HCT116 (cell line): ENCODE data around the gene GPRIN1. TPM values are rescaled to one million over a fixed set of nuclear protein-coding genes. Genes with fewer than 3 reads are reported as not detected.

Experiments
- ATAC-seq: fragments of 200-7000 bp; cut with Tn5 transposase; 2 replicates; pipeline ENCODE4 v1.9.1; 2020; ENCODE audit warnings: mild to moderate bottlenecking, moderate library complexity
- BruUV-seq: library from RNA; stranded (reverse); fragments of 400-500 nt; replicated peaks from 2 replicates; lab custom pipeline; 2021; lab: Mats Ljungman, UMichigan
- CTCF ChIA-PET: fragments of 300-600 bp; sonication (Branson Sonifier 250); formaldehyde crosslinking; loops from one replicate; lab custom pipeline; 2021; ENCODE audit warnings: antibody characterized with exemption; lab: Charles Lee
- POLR2A ChIA-PET: fragments of 300-600, 350-600 bp; sonication (Branson Sonifier 250); formaldehyde crosslinking; loops from one replicate; lab custom pipeline; 2021; ENCODE audit warnings: antibody characterized with exemption; lab: Charles Lee
- RAD21 ChIA-PET, 2 experiments: fragments of 300-600 bp; sonication (Branson Sonifier 250); formaldehyde crosslinking; loops; one replicate each; lab custom pipeline; 2023; ENCODE audit warnings: low total read pairs in 2 of 2; ENCODE audit not compliant: uncharacterized antibody in 2 of 2, unreplicated experiment in 2 of 2, low non-redundant PET in 1 of 2; lab: Charles Lee
- DNase-seq: peaks from one replicate; pipeline ENCODE4 v3.0.0-alpha.2; 2010; ENCODE audit warnings: low read depth, low spot score
- H2AFZ ChIP-seq: fragments of 200-600 bp; shearing (Covaris generic), sonication (generic); 2 replicates; pipeline ENCODE4 v1.6.1; 2017; ENCODE audit warnings: low read depth, mixed run types, mixed read lengths, antibody characterized with exemption, low read length; ENCODE audit not compliant: poor library complexity, severe bottlenecking
- H3K27ac ChIP-seq: 2 replicates; pipeline ENCODE4 v1.5.1; 2012; ENCODE audit warnings: low read depth, low read length
- H3K27me3 ChIP-seq: fragments of 200-600 bp; sonication (generic); 2 replicates; pipeline ENCODE4 v1.6.1; 2016; ENCODE audit warnings: mixed run types, low read length, mixed read lengths; ENCODE audit not compliant: insufficient read depth
- H3K36me3 ChIP-seq, 2 experiments: fragments of 200-500 bp in 1 of 2; fragments of 200-600 bp in 1 of 2; sonication (Bioruptor generic) in 1 of 2; sonication (generic) in 1 of 2; 2 replicates each; pipeline versions ENCODE4 v1.5.1 to v1.6.1; 2014 to 2016; ENCODE audit warnings: low read length in 2 of 2, inconsistent platforms in 1 of 2, mixed read lengths in 1 of 2, mixed run types in 1 of 2; ENCODE audit not compliant: insufficient read depth in 2 of 2, control insufficient read depth in 1 of 2
- H3K4me1 ChIP-seq, 2 experiments: fragments of 200-600 bp in 1 of 2; sonication (generic) in 1 of 2; 2 replicates each; pipeline versions ENCODE4 v1.5.1 to v1.6.1; 2012 to 2017; ENCODE audit warnings: low read length in 2 of 2, inconsistent platforms in 1 of 2, mild to moderate bottlenecking in 1 of 2, mixed read lengths in 1 of 2, mixed run types in 1 of 2, moderate library complexity in 1 of 2; ENCODE audit not compliant: insufficient read depth in 2 of 2, control insufficient read depth in 1 of 2
- H3K4me2 ChIP-seq: fragments of 200-600 bp; sonication (generic); 2 replicates; pipeline ENCODE4 v1.6.1; 2017; ENCODE audit warnings: mixed run types, low read length, mixed read lengths
- H3K4me3 ChIP-seq, 2 experiments: fragments of 200-600 bp in 1 of 2; sonication (generic) in 1 of 2; replicated peaks in 1 of 2; 2 replicates each; pipeline ENCODE4 v1.5.1; 2011 to 2016; ENCODE audit warnings: low read length in 2 of 2, control low read depth in 1 of 2, low read depth in 1 of 2, mild to moderate bottlenecking in 1 of 2, mixed read lengths in 1 of 2, mixed run types in 1 of 2
- H3K79me2 ChIP-seq: fragments of 200-600 bp; sonication (generic); 2 replicates; pipeline ENCODE4 v1.6.1; 2017; ENCODE audit warnings: mild to moderate bottlenecking, mixed run types, low read length, moderate library complexity, mixed read lengths; ENCODE audit not compliant: insufficient read depth
- H3K9ac ChIP-seq: fragments of 200-600 bp; sonication (generic); 2 replicates; pipeline ENCODE4 v1.6.1; 2016; ENCODE audit warnings: low read length, mixed read lengths
- H3K9me2 ChIP-seq: fragments of 200-600 bp; sonication (generic), shearing (Covaris generic); 2 replicates; pipeline ENCODE4 v1.6.1; 2017; ENCODE audit warnings: mixed run types, mild to moderate bottlenecking, moderate library complexity; ENCODE audit not compliant: insufficient read depth
- H3K9me3 ChIP-seq, 2 experiments: fragments of 200-500 bp in 1 of 2; fragments of 200-600 bp in 1 of 2; sonication (Bioruptor generic) in 1 of 2; sonication (generic) in 1 of 2; 2 replicates each; pipeline ENCODE4 v1.6.1; 2014 to 2017; ENCODE audit warnings: low read length in 2 of 2, mixed read lengths in 2 of 2, inconsistent platforms in 1 of 2, low read depth in 1 of 2, mild to moderate bottlenecking in 1 of 2, mixed run types in 1 of 2, moderate library complexity in 1 of 2; ENCODE audit not compliant: control insufficient read depth in 1 of 2, insufficient read depth in 1 of 2
- H4K20me1 ChIP-seq: fragments of 200-600 bp; sonication (generic), shearing (Covaris generic); 2 replicates; pipeline ENCODE4 v1.6.1; 2017; ENCODE audit warnings: mixed run types, mild to moderate bottlenecking, moderate library complexity; ENCODE audit not compliant: insufficient read depth
- CBX3 ChIP-seq: IDR thresholded peaks from 2 replicates; pipeline ENCODE4 v1.6.1; 2012; ENCODE audit warnings: low read depth
- CEBPB ChIP-seq: IDR thresholded peaks from 2 replicates; pipeline ENCODE4 v1.6.1; 2012; ENCODE audit warnings: low read depth
- CTCF ChIP-seq, 3 experiments: fragments of 200-600 bp in 1 of 3; sonication (generic) in 1 of 3; IDR thresholded peaks in 2 of 3; conservative IDR thresholded peaks in 1 of 3; 2 replicates each; pipeline ENCODE4 v1.5.1; 2012 to 2017; ENCODE audit warnings: low read depth in 2 of 3, low read length in 2 of 3, antibody characterized with exemption in 1 of 3, borderline replicate concordance in 1 of 3, control low read depth in 1 of 3, mild to moderate bottlenecking in 1 of 3, mixed read lengths in 1 of 3, mixed run types in 1 of 3, moderate library complexity in 1 of 3; ENCODE audit not compliant: insufficient read depth in 1 of 3
- EGR1 ChIP-seq: IDR thresholded peaks from 2 replicates; pipeline ENCODE4 v1.6.1; 2012; ENCODE audit warnings: low read depth
- ELF1 ChIP-seq: IDR thresholded peaks from 2 replicates; pipeline ENCODE4 v1.6.1; 2012; ENCODE audit warnings: low read depth, borderline replicate concordance
- EZH2phosphoT487 ChIP-seq: fragments of 200-600 bp; IDR thresholded peaks from 2 replicates; pipeline ENCODE4 v1.6.1; 2018; ENCODE audit warnings: antibody characterized with exemption, borderline replicate concordance
- FOSL1 ChIP-seq: IDR thresholded peaks from 2 replicates; pipeline ENCODE4 v1.6.1; 2012; ENCODE audit warnings: low read depth
- POLR2A ChIP-seq: IDR thresholded peaks from 2 replicates; pipeline ENCODE4 v1.7.0; 2011; ENCODE audit warnings: borderline replicate concordance; ENCODE audit not compliant: insufficient read depth, insufficient read length; ENCODE audit errors: extremely low read depth
- RAD21 ChIP-seq: IDR thresholded peaks from 2 replicates; pipeline ENCODE4 v1.6.1; 2012; ENCODE audit warnings: low read depth, mild to moderate bottlenecking
- SIN3A ChIP-seq: IDR thresholded peaks from 2 replicates; pipeline ENCODE4 v1.6.1; 2012; ENCODE audit warnings: low read depth
- SP1 ChIP-seq: IDR thresholded peaks from 2 replicates; pipeline ENCODE4 v1.6.1; 2012; ENCODE audit warnings: low read depth
- SRF ChIP-seq: IDR thresholded peaks from 2 replicates; pipeline ENCODE4 v1.6.1; 2012; ENCODE audit warnings: low read depth
- TCF7L2 ChIP-seq: IDR thresholded peaks from 2 replicates; pipeline ENCODE4 v1.7.0; 2011; ENCODE audit warnings: borderline replicate concordance, inconsistent platforms; ENCODE audit not compliant: insufficient read depth, insufficient read length; ENCODE audit errors: extremely low read depth
- YY1 ChIP-seq: IDR thresholded peaks from 2 replicates; pipeline ENCODE4 v1.6.1; 2011; ENCODE audit warnings: low read length, low read depth, moderate library complexity, mild to moderate bottlenecking; ENCODE audit not compliant: insufficient replicate concordance; ENCODE audit errors: extremely low read depth
- ZNF274 ChIP-seq: fragments of 200-500 bp; sonication (Bioruptor generic); IDR thresholded peaks from 2 replicates; pipeline ENCODE4 v1.6.1; 2014; ENCODE audit warnings: mild to moderate bottlenecking, low read depth, low read length, inconsistent platforms
- intact Hi-C: fragments of 100-400 bp; cut with micrococcal nuclease; formaldehyde crosslinking; loops from 2 replicates; pipeline ENCODE4 v1.10.0; 2022
- total RNA-seq: library from RNA; stranded (reverse); gene quantifications from one replicate; pipeline ENCODE4 v1.2.1, GENCODE V29; 2021; ENCODE audit not compliant: unreplicated experiment
- TF ChIP-seq, protein P1 (sequence below): IDR thresholded peaks from 2 replicates; pipeline ENCODE4 v1.6.1; 2012
- TF ChIP-seq, protein P2 (sequence below): IDR thresholded peaks from 2 replicates; pipeline ENCODE4 v1.6.1; 2012

The GPRIN1 gene
- total RNA-seq, 1 experiment from 2014 or later, result 14.2 TPM

DNA sequence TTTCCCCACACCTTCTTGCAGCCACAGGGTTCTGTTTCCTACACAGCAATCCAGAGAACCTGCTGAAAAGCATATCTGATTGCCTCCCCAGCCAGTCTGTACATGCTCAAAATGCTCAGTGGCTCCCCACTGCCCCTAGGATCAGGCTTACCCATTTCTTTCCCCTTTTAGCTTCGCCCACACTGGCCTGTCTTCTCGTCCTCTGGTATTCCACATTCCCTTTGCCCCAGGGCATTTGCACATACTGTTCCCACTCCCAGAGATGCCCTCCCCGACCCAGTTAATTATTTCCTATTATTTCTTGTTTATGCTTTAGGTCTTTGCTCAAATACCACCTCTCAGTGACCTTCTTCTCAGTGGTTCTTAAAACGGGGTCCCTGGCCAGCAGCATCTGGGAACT lies 30.7 kb upstream of the GPRIN1 start:
- no peaks in the 10 kb centered on the region for H3K79me2 ChIP-seq
- ChIA-PET CTCF (no interaction called here), POLR2A (no interaction called here), RAD21 (no interaction called here)
- H3K4me2 ChIP-seq, result no peak overlapping the region
- no peak overlapping the region for H3K9ac ChIP-seq
- H3K27me3 ChIP-seq, result no peaks in the 10 kb centered on the region
- intact Hi-C loops, result no loop called here
- ATAC-seq (no peak), DNase-seq (no peak)
- H3K4me1 ChIP-seq, result peaks cover 2 to 18% of the 10 kb centered on the region in 2 experiments; a peak in 3 of 4 replicates
- BruUV-seq, result no TSS peak
- H3K4me3 ChIP-seq, result no peak overlapping the region
- no peak overlapping the region for H3K27ac ChIP-seq
- H2AFZ ChIP-seq, result no peak overlapping the region
- no peak for TF ChIP-seq FOSL1
- TF ChIP-seq SIN3A, result no peak
- TF ChIP-seq SRF, result no peak
- TF ChIP-seq YY1, result no peak
- TF ChIP-seq CEBPB, result no peak
- TF ChIP-seq, protein P1, sequence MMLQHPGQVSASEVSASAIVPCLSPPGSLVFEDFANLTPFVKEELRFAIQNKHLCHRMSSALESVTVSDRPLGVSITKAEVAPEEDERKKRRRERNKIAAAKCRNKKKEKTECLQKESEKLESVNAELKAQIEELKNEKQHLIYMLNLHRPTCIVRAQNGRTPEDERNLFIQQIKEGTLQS, result no peak
- no peak for TF ChIP-seq RAD21
- TF ChIP-seq CBX3, result no peak
- H4K20me1 ChIP-seq, result no peaks in the 10 kb centered on the region
- H3K36me3 ChIP-seq, result no peaks in the 10 kb centered on the region
- H3K9me2 ChIP-seq, result no peaks in the 10 kb centered on the region
- no peaks in the 10 kb centered on the region for H3K9me3 ChIP-seq

- TF ChIP-seq EZH2phosphoT487, result no peak
- TF ChIP-seq CEBPB, result no peak
- TF ChIP-seq CBX3, result no peak
- TF ChIP-seq, protein P2, sequence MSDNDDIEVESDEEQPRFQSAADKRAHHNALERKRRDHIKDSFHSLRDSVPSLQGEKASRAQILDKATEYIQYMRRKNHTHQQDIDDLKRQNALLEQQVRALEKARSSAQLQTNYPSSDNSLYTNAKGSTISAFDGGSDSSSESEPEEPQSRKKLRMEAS, result no peak
- TF ChIP-seq ELF1, result no peak
- no peak for TF ChIP-seq CTCF (IDR thresholded peaks at IDR 0.05 in 2 of 3, conservative IDR thresholded peaks at IDR 0.05 in 1 of 3; ENCODE audit: borderline replicate concordance in 1 of 3, insufficient read depth in 1 of 3, low read depth in 2 of 3, low read length in 2 of 3)
- no peak for TF ChIP-seq FOSL1
- TF ChIP-seq POLR2A, result no peak
- no peak for TF ChIP-seq SRF
- TF ChIP-seq SP1, result no peak
- TF ChIP-seq, protein P1, result no peak
- TF ChIP-seq EGR1, result no peak
- no peak for TF ChIP-seq ZNF274
- TF ChIP-seq TCF7L2, result no peak
- no peak for ATAC-seq
- H3K9me2 ChIP-seq, result no peaks in the 10 kb centered on the region
- DNase-seq, result no peak
- RAD21 ChIA-PET, result no interaction called here
- H4K20me1 ChIP-seq, result no peaks in the 10 kb centered on the region
- H3K36me3 ChIP-seq, result no peaks in the 10 kb centered on the region
- POLR2A ChIA-PET, result no interaction called here
- no peak overlapping the region for H3K9ac ChIP-seq
- no peak overlapping the region for H2AFZ ChIP-seq
- intact Hi-C loops, result no loop called here
- H3K4me1 ChIP-seq, result peaks cover 2 to 17% of the 10 kb centered on the region in 2 experiments; a peak in 3 of 4 replicates
- H3K27me3 ChIP-seq, result no peaks in the 10 kb centered on the region
- H3K79me2 ChIP-seq, result no peaks in the 10 kb centered on the region
- no peak overlapping the region for H3K4me2 ChIP-seq
- H3K4me3 ChIP-seq, result no peak overlapping the region
- no TSS peak for BruUV-seq
- H3K9me3 ChIP-seq, result no peaks in the 10 kb centered on the region
- no peak overlapping the region for H3K27ac ChIP-seq
- CTCF ChIA-PET, result no interaction called here
These were observed 30.0 kb upstream of the GPRIN1 start for GRCh38 chr5:176639981-176640380.
